T-helper 2 cell treated with Interferon-gamma antibody and Interleukin-4, amounts not matched to agents 100 ng/mL and 5 ng/mL, for 36 hours (primary cell): ENCODE measurements around the gene VTN. TPM values are rescaled to one million over a fixed set of nuclear protein-coding genes. Genes with fewer than 3 reads are reported as not detected.

Source experiments
- intact Hi-C: fragments of 100-400 bp; cut with micrococcal nuclease; formaldehyde crosslinking; loops from one replicate; pipeline ENCODE4 v1.15.1; 2023
- total RNA-seq: library from RNA; stranded (reverse); gene quantifications from 2 replicates; pipeline ENCODE4 v1.2.3, GENCODE V29; 2022

VTN gene
- total RNA-seq: 0.23 and 0.45 TPM in 2 replicates

- intact Hi-C loops: loop anchor here (2.0 to 10.0 kb wide), 2 partner anchors 51 to 175 kb away; partner anchors contain the start of gene TMEM97
These were observed at the start of gene VTN for GRCh38 chr17:28370035-28370743. VTN (minus strand) TSS chr17:28370307; CDS start chr17:28370203, 104 bp downstream.

GRCh38 chr17:28416703-28417311 is 46.7 kb upstream of the VTN start:
- intact Hi-C loops: no loop called here

GRCh38 chr17:28415886-28416285 is 45.8 kb upstream of the VTN start:
- intact Hi-C loops: no loop called here

GRCh38 chr17:28413804-28414203 is 43.7 kb upstream of the VTN start:
- intact Hi-C loops: no loop called here

- intact Hi-C loops: no loop called here
These were observed 42.0 kb upstream of the VTN start for GRCh38 chr17:28412099-28412498.

- intact Hi-C loops: no loop called here
These were observed 37.8 kb upstream of the VTN start for GRCh38 chr17:28407974-28408306.

GRCh38 chr17:28407130-28407973 is 37.2 kb upstream of the VTN start:
- intact Hi-C loops: no loop called here

GRCh38 chr17:28406473-28406814 is 36.3 kb upstream of the VTN start:
- intact Hi-C loops: no loop called here

GRCh38 chr17:28405632-28406472 is 35.7 kb upstream of the VTN start, which contains the start of gene SLC46A1:
SLC46A1 (minus strand) TSS chr17:28406212; CDS start chr17:28406114, 98 bp downstream.
- intact Hi-C loops: no loop called here

- intact Hi-C loops: no loop called here
These were observed 34.9 kb upstream of the VTN start for GRCh38 chr17:28404812-28405570.

GRCh38 chr17:28404461-28404811 is 34.3 kb upstream of the VTN start:
- intact Hi-C loops: no loop called here

- intact Hi-C loops: no loop called here
These were observed 33.9 kb upstream of the VTN start for GRCh38 chr17:28404007-28404406.

GRCh38 chr17:28402844-28403243 is 32.7 kb upstream of the VTN start:
- intact Hi-C loops: no loop called here

- intact Hi-C loops: no loop called here
These were observed 32.1 kb upstream of the VTN start for GRCh38 chr17:28402224-28402630.

GRCh38 chr17:28399808-28400207 is 29.7 kb upstream of the VTN start:
- intact Hi-C loops: no loop called here

GRCh38 chr17:28398280-28398981 is 28.3 kb upstream of the VTN start:
- intact Hi-C loops: no loop called here

- intact Hi-C loops: no loop called here
These were observed 27.7 kb upstream of the VTN start for GRCh38 chr17:28397687-28398279.

GRCh38 chr17:28397275-28397674 is 27.2 kb upstream of the VTN start:
- intact Hi-C loops: no loop called here

- intact Hi-C loops: no loop called here
These were observed 26.6 kb upstream of the VTN start for GRCh38 chr17:28396635-28397239.
